ENCODE data around the gene GPR151. TPM values are rescaled to one million over a fixed set of nuclear protein-coding genes. Genes with fewer than 3 reads are reported as not detected.
"Not testable (repeated sequence)": the region's sequence is repeated elsewhere in the genome, so short reads cannot be mapped to it uniquely, and the experiment has no call there.

The GPR151 gene
- not detected in 2 replicates for total RNA-seq (2014; rRNA removed; shearing (Covaris generic))
- not detected in 2 replicates for polyA plus RNA-seq (2014; cell fraction: nucleus; rRNA removed)

- no peak for DNase-seq (ENCODE audit: extremely low read depth, low read depth)
These were observed at the start of gene GPR151 for GRCh38 chr5:146516151-146516475. Gene GPR151, minus strand, starts transcription at chr5:146516190. Its CDS starts 77 bp downstream, at chr5:146516113.

- no peak for DNase-seq (ENCODE audit: extremely low read depth, low read depth)
These were observed 48.2 kb upstream of the GPR151 start for GRCh38 chr5:146564007-146564762.

GRCh38 chr5:146562461-146562860 is 46.5 kb upstream of the GPR151 start:
- DNase-seq (ENCODE audit: extremely low read depth, low read depth), result no peak

GRCh38 chr5:146561711-146562110 is 45.7 kb upstream of the GPR151 start:
- no peak for DNase-seq (ENCODE audit: extremely low read depth, low read depth)

GRCh38 chr5:146560205-146560812 is 44.3 kb upstream of the GPR151 start:
- no peak for DNase-seq (ENCODE audit: extremely low read depth, low read depth)

- DNase-seq (ENCODE audit: extremely low read depth, low read depth), result not testable (repeated sequence)
These were observed 40.9 kb upstream of the GPR151 start for GRCh38 chr5:146556884-146557283.

- DNase-seq (ENCODE audit: extremely low read depth, low read depth), result no peak
These were observed 37.5 kb upstream of the GPR151 start for GRCh38 chr5:146553446-146553845.

GRCh38 chr5:146549615-146550014 is 33.6 kb upstream of the GPR151 start:
- DNase-seq (ENCODE audit: extremely low read depth, low read depth), result no peak

- DNase-seq (ENCODE audit: extremely low read depth, low read depth), result no peak
These were observed 32.9 kb upstream of the GPR151 start for GRCh38 chr5:146548781-146549449.

GRCh38 chr5:146544232-146544631 is 28.2 kb upstream of the GPR151 start:
- no peak for DNase-seq (ENCODE audit: extremely low read depth, low read depth)

- peak; percentile 68 for DNase-seq (ENCODE audit: extremely low read depth, low read depth)
These were observed 26.2 kb upstream of the GPR151 start for GRCh38 chr5:146541958-146542849.

GRCh38 chr5:146540414-146540813 is 24.4 kb upstream of the GPR151 start:
- no peak for DNase-seq (ENCODE audit: extremely low read depth, low read depth)

- peak; percentile 37 for DNase-seq (ENCODE audit: extremely low read depth, low read depth)
These were observed 24.0 kb upstream of the GPR151 start for GRCh38 chr5:146539973-146540372.

GRCh38 chr5:146538432-146538831 is 22.4 kb upstream of the GPR151 start:
- DNase-seq (ENCODE audit: extremely low read depth, low read depth), result no peak

GRCh38 chr5:146533882-146534281 is 17.9 kb upstream of the GPR151 start:
- no peak for DNase-seq (ENCODE audit: extremely low read depth, low read depth)

GRCh38 chr5:146533260-146533857 is 17.4 kb upstream of the GPR151 start:
- peak; percentile 80 for DNase-seq (ENCODE audit: extremely low read depth, low read depth)

- no peak for DNase-seq (ENCODE audit: extremely low read depth, low read depth)
These were observed 14.0 kb upstream of the GPR151 start for GRCh38 chr5:146529984-146530383.

GRCh38 chr5:146528236-146528635 is 12.2 kb upstream of the GPR151 start:
- no peak for DNase-seq (ENCODE audit: extremely low read depth, low read depth)

- DNase-seq (ENCODE audit: extremely low read depth, low read depth), result no peak
These were observed 11.8 kb upstream of the GPR151 start for GRCh38 chr5:146527785-146528184.

- DNase-seq (ENCODE audit: extremely low read depth, low read depth), result no peak
These were observed 7.7 kb upstream of the GPR151 start for GRCh38 chr5:146523698-146524097.

Data from NCI-H460 (cell line).